SK-N-SH (cell line): ENCODE measurements around the gene CLASP1.

ENCODE experiments used
- CTCF ChIP-seq: fragments of 200-600 bp; sonication (generic); IDR thresholded peaks from 2 replicates; pipeline ENCODE4 v1.6.1; 2017; ENCODE audit warnings: antibody characterized with exemption, mild to moderate bottlenecking, moderate library complexity
- POLR2AphosphoS5 ChIP-seq: IDR thresholded peaks from 2 replicates; pipeline ENCODE4 v1.6.1; 2012; ENCODE audit warnings: low read depth, low read length

GRCh38 chr2:121343191-121343590 lies 306.1 kb downstream of the CLASP1 start:
- no peak for TF ChIP-seq CTCF
- TF ChIP-seq POLR2AphosphoS5 = no peak
